Measurements from ENCODE around the gene SDK1.
A peak's percentile ranks its signal among the peaks of the same experiment; 100 is the strongest.

SDK1 gene

DNA sequence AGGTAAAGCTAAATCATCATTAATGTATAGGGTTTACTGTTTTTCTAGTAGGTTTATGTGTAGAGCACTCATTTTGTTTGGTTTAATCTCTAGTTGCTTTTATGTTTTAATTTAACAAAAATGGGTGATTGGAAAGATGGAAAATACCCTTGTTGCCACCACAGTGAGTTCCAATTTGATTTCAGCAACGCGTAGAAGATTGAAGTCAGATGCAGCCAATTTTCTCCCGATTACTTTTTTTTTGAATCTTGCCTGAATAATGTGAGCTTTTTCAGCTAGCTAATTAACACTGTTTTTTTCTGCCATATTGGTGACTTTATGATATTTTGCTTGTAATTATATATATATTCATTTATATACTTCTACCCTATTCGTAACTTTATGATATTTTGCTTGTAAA is 293.8 kb downstream of the SDK1 start:
- no peak for DNase-seq

GRCh38 chr7:3598854-3599253 is 297.8 kb downstream of the SDK1 start:
- no peak for DNase-seq

DNA sequence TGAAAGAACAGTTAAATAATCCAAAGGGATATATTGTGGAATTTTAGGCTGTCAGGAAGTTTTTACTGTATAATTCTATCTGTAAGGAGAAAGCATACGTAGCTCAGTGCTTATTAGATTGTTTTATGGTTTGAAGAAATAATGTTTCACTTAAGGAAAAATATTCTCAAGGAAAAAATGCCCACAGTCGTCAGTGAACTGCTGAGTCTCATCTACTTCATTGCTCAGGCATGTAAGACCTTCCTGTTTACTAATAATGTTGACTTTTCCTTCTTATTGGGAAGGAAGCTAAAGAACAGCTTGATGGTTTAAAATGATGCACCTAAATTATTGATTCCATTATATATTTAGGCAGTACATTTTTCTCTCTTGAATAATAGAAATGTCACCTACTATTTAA is 304.2 kb downstream of the SDK1 start:
- no peak for DNase-seq

- DNase-seq, result no peak
These were observed 305.4 kb downstream of the SDK1 start for GRCh38 chr7:3606436-3606835.

DNA sequence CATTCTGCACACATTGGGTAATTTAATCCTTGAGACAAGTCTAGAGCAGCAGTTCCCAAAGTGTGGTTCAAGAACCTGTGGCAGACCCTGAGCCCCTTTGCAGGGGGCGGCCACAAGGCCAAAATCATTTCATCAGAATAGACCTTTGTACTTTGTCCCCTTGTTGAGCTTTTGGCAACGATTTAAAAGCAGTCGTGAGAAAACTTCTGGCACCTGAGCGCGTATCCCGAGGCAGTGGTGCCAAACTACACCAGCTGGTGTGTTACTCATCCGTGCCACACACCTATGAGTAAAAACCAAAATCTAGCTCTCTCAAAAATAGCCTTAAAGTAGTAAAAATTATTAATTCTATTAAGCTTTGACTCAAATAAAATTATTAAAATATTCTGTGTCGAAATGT is 306.8 kb downstream of the SDK1 start:
- DNase-seq, result no peak

GRCh38 chr7:3616306-3616705 is 315.3 kb downstream of the SDK1 start:
- DNase-seq, result no peak

DNA sequence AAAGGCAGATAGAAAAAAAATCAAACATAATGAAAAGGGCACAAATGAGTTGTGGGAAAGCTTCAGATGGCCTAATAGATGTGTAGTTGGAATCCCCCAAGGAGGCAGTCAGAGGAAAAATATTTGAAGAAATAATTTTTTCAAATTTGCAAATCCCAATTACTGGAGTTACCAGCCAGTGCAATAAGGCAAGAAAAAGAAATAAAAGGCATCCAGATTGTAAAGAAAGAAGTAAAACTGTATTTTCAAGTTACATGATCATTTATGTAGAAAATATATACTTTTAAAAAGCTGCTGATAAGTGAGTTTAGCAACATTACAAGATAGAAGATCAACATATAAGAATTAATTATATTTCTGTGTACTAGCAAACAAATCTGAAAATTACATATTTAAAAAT is 329.0 kb downstream of the SDK1 start:
- no peak for DNase-seq

DNA sequence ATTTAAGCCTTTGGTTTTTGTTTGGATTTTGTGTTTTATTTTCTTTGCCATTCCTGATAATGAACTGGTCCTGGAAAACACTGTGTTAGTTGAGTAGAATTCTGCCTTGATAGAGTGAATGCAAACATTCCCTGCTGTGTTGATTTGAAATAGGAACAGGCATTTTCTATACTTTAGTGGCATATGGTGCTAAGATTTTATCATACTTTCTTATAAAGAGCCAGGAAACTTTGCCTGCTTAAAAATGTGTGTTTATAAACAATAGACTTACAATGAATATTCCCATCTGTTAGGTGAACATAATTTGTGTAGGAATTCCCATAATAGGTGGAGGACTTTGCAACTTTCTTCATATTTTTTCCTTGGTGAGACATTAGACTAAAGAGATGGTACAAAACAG is 333.3 kb downstream of the SDK1 start:
- DNase-seq, result no peak

DNA sequence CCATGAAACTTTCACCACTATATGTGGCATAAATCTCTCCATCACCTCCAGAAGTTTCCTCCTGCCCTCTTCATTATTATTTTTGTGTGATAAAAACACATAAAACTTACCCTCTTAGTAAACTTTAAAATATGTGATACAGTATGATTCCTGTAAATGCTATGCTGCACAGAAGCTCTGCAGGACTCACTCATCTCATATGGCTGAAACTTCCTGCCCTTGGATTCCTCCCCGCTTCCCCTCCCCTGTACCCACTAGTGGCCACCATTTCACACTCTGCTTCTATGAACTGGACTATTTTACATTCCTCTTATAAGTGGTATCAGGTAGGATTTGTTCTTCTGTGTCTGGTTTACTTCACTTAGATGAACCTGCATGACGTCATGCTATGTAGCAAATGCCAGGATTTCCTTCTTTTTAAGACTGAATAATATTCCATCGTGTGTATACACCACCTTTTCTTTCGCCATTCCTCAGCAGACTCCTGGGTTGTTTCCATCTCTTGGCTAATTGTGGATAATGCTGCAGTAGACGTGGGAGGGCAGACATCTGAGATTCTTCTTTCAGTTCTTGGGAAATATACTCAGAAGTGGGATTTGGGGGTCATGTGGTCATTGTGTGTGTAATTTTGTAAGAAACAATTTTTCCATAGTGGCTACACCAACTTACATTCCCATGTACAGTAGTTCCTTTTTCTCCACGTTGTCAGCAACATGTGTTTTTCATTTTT is 335.2 kb downstream of the SDK1 start:
- DNase-seq, result no peak

DNA sequence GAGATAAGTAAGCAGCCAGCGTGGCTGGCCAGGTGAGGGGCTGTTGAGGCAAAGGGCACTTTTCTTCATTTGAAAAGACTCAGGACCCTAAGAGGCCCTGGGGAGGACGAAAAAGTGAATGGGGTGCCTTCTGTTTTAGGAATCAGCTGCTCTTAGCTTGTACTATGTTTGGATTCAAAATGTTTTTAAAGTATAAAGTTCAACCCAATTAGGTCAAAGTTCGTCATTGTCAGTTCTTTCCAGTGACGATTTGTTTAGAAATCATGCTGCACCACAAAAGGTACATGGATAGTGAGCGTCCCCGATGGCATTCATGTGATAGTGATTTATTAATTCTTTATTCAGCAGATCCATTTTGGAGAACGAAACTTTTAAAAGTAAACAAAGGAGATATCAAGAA is 338.2 kb downstream of the SDK1 start:
- no peak for DNase-seq

- no peak for DNase-seq
These were observed 340.5 kb downstream of the SDK1 start for GRCh38 chr7:3641582-3641981.

GRCh38 chr7:3643091-3643490 is 342.0 kb downstream of the SDK1 start:
- DNase-seq, result no peak

DNA sequence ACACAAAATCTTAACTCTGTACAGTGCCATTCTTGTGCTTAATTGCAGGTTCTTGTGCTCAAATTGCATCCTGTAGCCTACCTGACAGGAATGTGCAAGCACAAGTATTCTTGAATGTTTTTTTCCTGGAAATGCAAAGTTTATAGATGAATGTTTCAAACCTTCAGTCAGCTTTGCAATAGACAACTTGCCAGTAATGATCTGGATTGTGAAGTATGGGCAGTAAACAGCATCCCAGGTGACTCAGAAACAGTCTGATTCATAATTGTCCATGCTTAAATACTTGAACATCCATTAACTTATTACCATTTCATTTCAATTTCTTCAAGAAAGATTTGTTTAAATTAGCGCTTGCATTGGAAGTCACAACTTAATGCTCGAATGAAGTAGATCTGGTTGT is 347.2 kb downstream of the SDK1 start:
- DNase-seq, result no peak

DNA sequence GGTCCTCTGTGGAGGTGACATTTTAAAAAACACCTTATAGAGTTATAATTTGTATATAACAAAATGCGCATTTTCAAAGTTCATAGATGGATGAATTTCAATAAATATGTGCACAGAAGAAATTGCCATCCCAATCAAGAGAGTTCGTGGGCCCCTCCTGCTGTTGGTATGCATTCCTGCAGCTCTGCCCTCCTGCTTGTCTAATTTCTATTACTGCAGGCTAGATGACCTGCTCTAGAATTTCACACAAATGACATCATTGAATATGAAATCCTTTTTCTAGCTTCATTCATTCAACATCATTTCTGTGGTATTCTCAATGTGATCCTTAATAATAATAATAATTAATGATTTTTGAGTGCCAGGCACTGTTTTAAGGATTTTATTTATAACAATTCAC is 348.2 kb downstream of the SDK1 start:
- no peak for DNase-seq

- DNase-seq, result no peak
These were observed 348.8 kb downstream of the SDK1 start for GRCh38 chr7:3649678-3650440.

GRCh38 chr7:3650844-3651243 is 349.8 kb downstream of the SDK1 start:
- DNase-seq, result no peak

DNA sequence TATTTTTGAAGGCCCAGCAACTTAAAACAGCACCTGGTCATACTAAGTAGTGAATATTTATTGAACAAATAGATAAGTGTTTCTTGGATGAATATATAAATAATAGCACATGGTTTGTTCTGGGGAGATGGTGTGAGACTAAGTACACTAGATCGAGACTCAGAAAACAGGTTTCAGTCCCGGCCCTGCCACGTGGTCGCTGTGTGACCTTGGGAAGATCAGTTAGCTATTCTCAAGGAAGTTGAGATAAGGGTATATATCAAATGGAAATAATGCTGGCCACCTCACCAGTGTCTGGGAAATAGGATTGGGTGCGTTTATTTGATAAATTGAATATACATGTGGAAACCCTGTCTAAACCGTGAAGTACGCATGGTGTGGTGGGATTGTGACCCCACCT is 354.6 kb downstream of the SDK1 start:
- no peak for DNase-seq

DNA sequence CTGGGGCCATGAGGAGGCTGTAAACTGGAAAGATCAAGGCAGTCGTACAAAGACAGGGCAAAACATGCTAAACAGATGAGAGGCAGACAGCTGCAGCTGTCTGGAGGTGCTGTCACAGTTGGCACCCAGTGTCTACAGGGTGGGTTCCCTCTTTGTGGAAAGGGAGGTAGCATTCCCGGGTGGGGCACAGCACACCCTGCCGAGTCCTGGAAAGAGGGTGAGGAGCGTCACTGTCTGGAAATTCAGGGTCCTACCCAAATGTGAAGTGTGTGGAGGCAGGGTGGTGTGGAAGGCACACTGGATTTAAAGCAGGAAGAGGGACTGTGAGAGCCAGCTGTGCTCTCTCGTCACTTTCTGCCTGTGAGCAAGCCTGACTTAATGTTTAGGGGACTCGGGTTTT is 356.2 kb downstream of the SDK1 start:
- no peak for DNase-seq

GRCh38 chr7:3668743-3669142 is 367.7 kb downstream of the SDK1 start:
- DNase-seq, result no peak

DNA sequence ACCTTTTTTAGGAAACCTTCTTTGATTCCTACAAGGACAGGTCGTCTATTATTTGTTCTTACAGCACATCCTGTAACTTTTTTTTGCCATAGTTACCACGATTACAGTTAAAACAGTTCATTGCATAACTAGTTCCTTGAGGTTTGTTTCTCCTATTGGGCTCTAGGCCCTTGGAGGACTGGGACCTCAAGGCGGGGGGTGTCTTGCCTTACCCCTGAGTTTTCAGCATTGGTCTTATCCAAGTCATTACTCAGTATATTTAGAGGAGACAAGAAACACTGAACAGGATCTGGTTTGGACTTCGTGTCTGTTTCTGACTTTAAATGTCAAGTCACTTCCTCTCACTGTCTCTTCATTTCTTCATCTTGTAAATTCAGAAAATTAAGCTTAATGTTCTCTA is 369.8 kb downstream of the SDK1 start:
- no peak for DNase-seq

DNA sequence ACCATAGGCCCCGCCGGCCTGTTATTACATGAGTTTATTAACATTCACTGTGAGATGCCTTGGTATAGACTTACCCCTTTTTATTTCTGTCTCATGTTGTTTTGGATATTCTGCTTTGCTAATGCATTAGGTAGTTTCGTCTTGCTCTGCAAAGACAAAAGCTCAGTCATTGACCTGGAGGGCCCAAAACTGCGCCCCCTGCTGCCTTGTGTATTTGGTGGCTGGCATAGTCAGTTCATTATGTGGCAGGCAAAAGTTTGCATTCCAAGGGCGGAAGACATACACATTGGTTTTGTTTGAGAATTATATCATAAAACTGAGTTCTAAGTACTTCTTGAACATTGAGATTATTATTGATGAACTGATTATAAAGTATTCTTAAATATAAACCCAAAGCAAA is 372.5 kb downstream of the SDK1 start:
- DNase-seq, result peak; percentile 28 to 48

GRCh38 chr7:3678314-3678810 is 377.3 kb downstream of the SDK1 start:
- DNase-seq, result no peak

DNA sequence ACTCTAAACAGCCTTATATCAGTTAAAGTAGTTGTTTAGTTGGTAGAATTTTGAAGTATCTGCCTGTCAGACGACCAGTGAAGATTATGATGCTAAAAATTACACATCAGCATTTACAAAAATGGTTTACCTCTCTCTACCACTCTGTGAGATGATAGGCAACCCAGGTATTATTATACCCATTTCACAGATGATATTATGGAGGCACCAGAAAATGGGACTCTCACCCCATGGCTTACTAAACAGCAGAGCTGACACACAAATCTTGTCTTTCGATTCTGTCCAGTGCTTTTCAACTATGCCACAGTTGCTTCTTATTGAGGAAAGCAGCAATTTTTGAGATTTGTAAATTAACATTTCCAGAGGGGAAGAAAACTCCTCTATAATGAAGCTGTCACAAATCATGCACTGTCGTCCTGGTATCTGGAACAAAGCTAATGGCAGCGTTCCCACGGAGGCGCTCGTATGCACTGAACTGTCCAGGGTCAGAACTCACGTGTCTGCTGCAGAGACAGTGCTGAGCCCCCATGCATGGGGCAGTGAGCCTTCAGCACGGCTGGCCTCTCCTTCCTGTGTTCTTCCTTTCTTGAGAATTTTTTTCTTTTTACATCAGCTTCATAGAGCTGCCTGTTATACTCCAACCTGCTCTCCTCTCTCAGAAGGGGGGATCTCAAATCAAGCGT is 381.1 kb downstream of the SDK1 start:
- DNase-seq, result no peak
